Right lobe of liver (tissue), 6 donors: ENCODE data around the gene FBLN2. TPM values are rescaled to one million over a fixed set of nuclear protein-coding genes. Genes with fewer than 3 reads are reported as not detected.

ENCODE experiments used
- ATAC-seq, 4 donors: fragments of 200-7000 bp; cut with Tn5 transposase; one replicate each; pipeline ENCODE4 v1.9.1; 2020; ENCODE audit warnings: mild to moderate bottlenecking in 4 of 4, moderate library complexity in 4 of 4
- DNase-seq, 3 donors: peaks; one replicate each; pipeline ENCODE4 v3.0.0-alpha.2; 2020
- H3K27ac ChIP-seq, 3 donors: fragments of 200-600 bp; one replicate each; pipeline ENCODE4 v1.8.0; 2022
- H3K27me3 ChIP-seq, 2 donors: fragments of 200-600 bp; one replicate each; pipeline ENCODE4 v1.8.0; 2022
- H3K36me3 ChIP-seq, 4 donors: fragments of 200-600 bp; sonication (generic) in 1 of 4; one replicate each; pipeline versions ENCODE4 v1.5.1 to v1.8.0; 2017 to 2022; ENCODE audit warnings: control low read depth in 1 of 4
- H3K4me1 ChIP-seq, 4 donors: fragments of 200-600 bp; sonication (generic) in 1 of 4; one replicate each; pipeline versions ENCODE4 v1.5.1 to v1.8.0; 2017 to 2022; ENCODE audit warnings: control low read depth in 1 of 4
- H3K4me3 ChIP-seq, 3 donors: fragments of 200-600 bp; one replicate each; pipeline ENCODE4 v1.8.0; 2022
- H3K9me3 ChIP-seq, 4 donors: fragments of 200-600 bp; sonication (generic) in 1 of 4; one replicate each; pipeline versions ENCODE4 v1.5.1 to v1.8.0; 2017 to 2022; ENCODE audit warnings: control low read depth in 1 of 4
- POLR2A ChIP-seq: fragments of 450-650 bp; IDR thresholded peaks from one replicate; pipeline ENCODE4 v1.6.1; 2017; ENCODE audit warnings: antibody characterized with exemption, mild to moderate bottlenecking
- WGBS: methylation state at CpG from one replicate; pipeline ENCODE4 v1.1.6; 2018; ENCODE audit warnings: low coverage, low lambda C conversion rate; ENCODE audit not compliant: insufficient coverage; ENCODE audit errors: missing lambda C conversion rate; 5-methylcytosine and 5-hydroxymethylcytosine counted together
- intact Hi-C, 2 donors: fragments of 100-400 bp; cut with DNase I; formaldehyde crosslinking; loops; one replicate each; pipeline versions ENCODE4 v1.11.2 to v1.14.1; 2022
- total RNA-seq, 6 experiments: library from RNA; depleted of rRNA in 2 of 6; stranded (reverse); fragments of >200 nt in 2 of 6; fragmentation: NEBNext Ultra II Directional in 3 of 6; extraction: Animal tissue kit (Norgen Biotek cat#: 25700) in 3 of 6; gene quantifications; one replicate each; pipeline versions ENCODE4 v1.1.0 to v1.2.4, GENCODE V29; 2016 to 2023
- TF ChIP-seq, protein P1 (sequence below), 4 donors: fragments of 200-600 bp in 3 of 4; fragments of 450-650 bp in 1 of 4; IDR thresholded peaks; one replicate each; pipeline versions ENCODE4 v1.5.1 to v1.8.0; 2016 to 2022; ENCODE audit warnings: antibody characterized with exemption in 4 of 4, mild to moderate bottlenecking in 2 of 4
- donor health status: DM: no; HTN: yes; CAD: no.
- donor health status: DM: no; HTN: no; CAD: no.
- donor health status: DM: no; HTN: no; CAD: no.
- donor health status: DM: no; HTN: yes; CAD: no.
- donor health status: DM: no; HTN: yes; CAD: no.

Gene FBLN2
- total RNA-seq, 6 experiments from 2014 or later: 1.9 to 4.0 (median 2.7) TPM

DNA sequence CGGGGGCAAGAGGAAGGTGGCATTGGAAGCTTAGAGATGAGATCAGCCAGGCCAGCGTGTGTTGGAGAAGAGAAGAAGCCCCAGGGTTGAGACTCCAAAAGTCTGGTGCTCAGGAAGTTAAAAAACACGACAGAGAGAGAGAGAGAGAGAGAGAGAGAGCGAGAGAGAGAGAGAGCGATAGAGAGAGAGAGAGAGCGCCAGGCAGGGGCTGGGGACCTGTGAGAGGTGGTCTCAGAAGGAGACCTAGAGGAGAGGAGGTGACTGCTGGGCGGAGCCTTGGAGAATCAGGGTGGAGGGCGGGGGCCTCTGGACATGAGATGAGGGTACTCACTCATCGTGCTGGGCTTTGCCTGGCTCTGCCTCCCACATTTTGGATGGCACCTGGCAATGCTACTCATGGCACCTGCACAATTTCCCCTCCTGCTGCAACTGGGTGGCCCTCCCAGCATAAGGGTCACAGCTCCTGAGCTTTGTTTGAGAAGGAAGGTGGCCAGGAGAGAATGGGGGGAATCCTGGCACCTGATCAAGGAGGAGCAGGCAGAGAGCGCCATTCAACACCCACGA lies 51.0 kb downstream of the FBLN2 start:
- no peaks in the 10 kb centered on the region for H3K36me3 ChIP-seq
- no peaks in the 10 kb centered on the region for H3K9me3 ChIP-seq
- no peak overlapping the region for H3K27ac ChIP-seq
- H3K27me3 ChIP-seq: no peaks in the 10 kb centered on the region
- TF ChIP-seq POLR2A: no peak
- TF ChIP-seq, protein P1, sequence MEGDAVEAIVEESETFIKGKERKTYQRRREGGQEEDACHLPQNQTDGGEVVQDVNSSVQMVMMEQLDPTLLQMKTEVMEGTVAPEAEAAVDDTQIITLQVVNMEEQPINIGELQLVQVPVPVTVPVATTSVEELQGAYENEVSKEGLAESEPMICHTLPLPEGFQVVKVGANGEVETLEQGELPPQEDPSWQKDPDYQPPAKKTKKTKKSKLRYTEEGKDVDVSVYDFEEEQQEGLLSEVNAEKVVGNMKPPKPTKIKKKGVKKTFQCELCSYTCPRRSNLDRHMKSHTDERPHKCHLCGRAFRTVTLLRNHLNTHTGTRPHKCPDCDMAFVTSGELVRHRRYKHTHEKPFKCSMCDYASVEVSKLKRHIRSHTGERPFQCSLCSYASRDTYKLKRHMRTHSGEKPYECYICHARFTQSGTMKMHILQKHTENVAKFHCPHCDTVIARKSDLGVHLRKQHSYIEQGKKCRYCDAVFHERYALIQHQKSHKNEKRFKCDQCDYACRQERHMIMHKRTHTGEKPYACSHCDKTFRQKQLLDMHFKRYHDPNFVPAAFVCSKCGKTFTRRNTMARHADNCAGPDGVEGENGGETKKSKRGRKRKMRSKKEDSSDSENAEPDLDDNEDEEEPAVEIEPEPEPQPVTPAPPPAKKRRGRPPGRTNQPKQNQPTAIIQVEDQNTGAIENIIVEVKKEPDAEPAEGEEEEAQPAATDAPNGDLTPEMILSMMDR (IDR thresholded peaks at IDR 0.05): no peak
- WGBS: 54% methylated on average over 5 of the region's 11 CpGs
- DNase-seq (no peak), ATAC-seq (no peak)
- no peak overlapping the region for H3K4me3 ChIP-seq
- intact Hi-C loops: no loop called here
- no peaks in the 10 kb centered on the region for H3K4me1 ChIP-seq

GRCh38 chr3:13600950-13601691 lies 52.2 kb downstream of the FBLN2 start:
- H3K4me1 ChIP-seq: no peaks in the 10 kb centered on the region
- H3K27ac ChIP-seq: no peak overlapping the region
- no peaks in the 10 kb centered on the region for H3K36me3 ChIP-seq
- no peaks in the 10 kb centered on the region for H3K9me3 ChIP-seq
- WGBS: 74% methylated on average over 7 of the region's 9 CpGs
- H3K27me3 ChIP-seq: no peaks in the 10 kb centered on the region
- DNase-seq (no peak), ATAC-seq (peak in 1 of 4 donors; percentile 7)
- intact Hi-C loops: no loop called here
- no peak overlapping the region for H3K4me3 ChIP-seq
- no peak for TF ChIP-seq POLR2A
- TF ChIP-seq, protein P1 (IDR thresholded peaks at IDR 0.05): no peak

- TF ChIP-seq, protein P1 (IDR thresholded peaks at IDR 0.05): no peak
- no peak for TF ChIP-seq POLR2A
- H3K27ac ChIP-seq: no peak overlapping the region
- intact Hi-C loops: no loop called here
- H3K36me3 ChIP-seq: no peaks in the 10 kb centered on the region
- DNase-seq (no peak), ATAC-seq (no peak)
- no peaks in the 10 kb centered on the region for H3K4me1 ChIP-seq
- H3K27me3 ChIP-seq: no peaks in the 10 kb centered on the region
- H3K9me3 ChIP-seq: no peaks in the 10 kb centered on the region
- H3K4me3 ChIP-seq: no peak overlapping the region
Observed at GRCh38 chr3:13601692-13602080, 52.8 kb downstream of the FBLN2 start.

DNA sequence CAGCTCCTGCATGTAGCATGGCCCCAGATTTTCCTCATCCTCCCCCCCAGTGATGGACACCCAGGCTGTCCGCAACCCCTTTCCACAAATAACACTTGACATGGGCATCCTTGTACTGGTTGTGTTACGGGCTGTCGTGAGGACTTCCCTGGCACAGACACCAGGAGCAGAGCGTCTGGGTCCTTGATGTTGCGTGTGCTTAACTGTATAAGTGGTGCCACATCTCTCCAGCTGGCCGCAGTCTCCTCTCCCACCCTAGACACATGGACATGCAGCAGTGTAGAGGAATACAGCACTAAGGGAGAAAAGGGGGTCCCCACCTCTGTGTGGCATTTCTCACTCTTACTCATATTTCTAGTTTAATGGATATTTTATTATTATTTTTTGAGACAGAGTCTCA lies 56.6 kb downstream of the FBLN2 start:
- no peaks in the 10 kb centered on the region for H3K9me3 ChIP-seq
- ATAC-seq (no peak), DNase-seq (no peak)
- H3K4me1 ChIP-seq: no peaks in the 10 kb centered on the region
- WGBS: 100% methylated on average over 1 of the region's 6 CpGs
- no peaks in the 10 kb centered on the region for H3K36me3 ChIP-seq
- intact Hi-C loops: no loop called here
- no peak overlapping the region for H3K27ac ChIP-seq
- no peaks in the 10 kb centered on the region for H3K27me3 ChIP-seq
- no peak overlapping the region for H3K4me3 ChIP-seq
- TF ChIP-seq POLR2A: no peak
- TF ChIP-seq, protein P1 (IDR thresholded peaks at IDR 0.05): no peak
